Cortex of kidney (tissue), 1 donor: Measurements from ENCODE around the gene RNASE8.

ENCODE experiments used
- DNase-seq: peaks from one replicate; lab custom pipeline; 2025; lab: John Stamatoyannopoulos, UW

RNASE8 gene

GRCh38 chr14:21072781-21073339 is 15.2 kb downstream of the RNASE8 start:
- DNase-seq, result no peak

- no peak for DNase-seq
Observed at GRCh38 chr14:21073921-21074320, 16.3 kb downstream of the RNASE8 start.

GRCh38 chr14:21074398-21075272 is 17.0 kb downstream of the RNASE8 start:
- DNase-seq, result no peak

GRCh38 chr14:21075719-21076437 is 18.3 kb downstream of the RNASE8 start:
- no peak for DNase-seq

GRCh38 chr14:21077672-21078071 is 20.1 kb downstream of the RNASE8 start:
- no peak for DNase-seq

GRCh38 chr14:21078287-21078686 is 20.7 kb downstream of the RNASE8 start:
- no peak for DNase-seq

GRCh38 chr14:21078726-21079125 is 21.1 kb downstream of the RNASE8 start:
- no peak for DNase-seq

GRCh38 chr14:21081521-21082142 is 24.0 kb downstream of the RNASE8 start:
- DNase-seq, result no peak

GRCh38 chr14:21083565-21084325 is 26.1 kb downstream of the RNASE8 start:
- no peak for DNase-seq

GRCh38 chr14:21084396-21084795 is 26.8 kb downstream of the RNASE8 start:
- no peak for DNase-seq

GRCh38 chr14:21084998-21085853 is 27.6 kb downstream of the RNASE8 start:
- DNase-seq, result no peak

- DNase-seq, result no peak
Observed at GRCh38 chr14:21086908-21087293, 29.3 kb downstream of the RNASE8 start.

- DNase-seq, result no peak
Observed at GRCh38 chr14:21087294-21088091, 29.9 kb downstream of the RNASE8 start.

GRCh38 chr14:21088687-21089086 is 31.1 kb downstream of the RNASE8 start:
- no peak for DNase-seq

- no peak for DNase-seq
Observed at GRCh38 chr14:21089271-21089670, 31.6 kb downstream of the RNASE8 start.

- DNase-seq, result no peak
Observed at GRCh38 chr14:21089877-21090193, 32.2 kb downstream of the RNASE8 start.

GRCh38 chr14:21090194-21090939 is 32.7 kb downstream of the RNASE8 start:
- no peak for DNase-seq

GRCh38 chr14:21090940-21091663 is 33.5 kb downstream of the RNASE8 start:
- DNase-seq, result no peak

- no peak for DNase-seq
Observed at GRCh38 chr14:21091821-21092272, 34.2 kb downstream of the RNASE8 start.
